ENCODE data around the gene DOCK11. TPM values are rescaled to one million over a fixed set of nuclear protein-coding genes. Genes with fewer than 3 reads are reported as not detected.

Gene DOCK11
- total RNA-seq, 1 donor from 2014 or later, result 27.8 TPM

- intact Hi-C loops (cut with micrococcal nuclease), result no loop called here
- no peaks in the 10 kb centered on the region for H3K27me3 Mint-ChIP-seq
- no peaks in the 10 kb centered on the region for H3K4me1 Mint-ChIP-seq
- no peak overlapping the region for H3K27ac Mint-ChIP-seq
- H3K4me3 Mint-ChIP-seq, result no peak overlapping the region
- H3K9me3 Mint-ChIP-seq, result no peaks in the 10 kb centered on the region
- H3K36me3 Mint-ChIP-seq (ENCODE audit: low read depth), result peaks cover 16% of the 10 kb centered on the region
- DNase-seq, result no peak
Measured at GRCh38 chrX:118621081-118621759, 125.6 kb downstream of the DOCK11 start.

GRCh38 chrX:118623062-118623461, 127.4 kb downstream of the DOCK11 start:
- peaks cover 24% of the 10 kb centered on the region for H3K36me3 Mint-ChIP-seq (ENCODE audit: low read depth)
- H3K27me3 Mint-ChIP-seq, result no peaks in the 10 kb centered on the region
- H3K4me1 Mint-ChIP-seq, result no peaks in the 10 kb centered on the region
- intact Hi-C loops (cut with micrococcal nuclease), result no loop called here
- H3K9me3 Mint-ChIP-seq, result no peaks in the 10 kb centered on the region
- DNase-seq, result no peak
- no peak overlapping the region for H3K27ac Mint-ChIP-seq
- no peak overlapping the region for H3K4me3 Mint-ChIP-seq

- no peak overlapping the region for H3K4me3 Mint-ChIP-seq
- no peaks in the 10 kb centered on the region for H3K4me1 Mint-ChIP-seq
- no peaks in the 10 kb centered on the region for H3K27me3 Mint-ChIP-seq
- H3K27ac Mint-ChIP-seq, result no peak overlapping the region
- DNase-seq, result no peak
- no peaks in the 10 kb centered on the region for H3K9me3 Mint-ChIP-seq
- peaks cover 24% of the 10 kb centered on the region for H3K36me3 Mint-ChIP-seq (ENCODE audit: low read depth)
- intact Hi-C loops (cut with micrococcal nuclease), result no loop called here
Measured at GRCh38 chrX:118626346-118626745, 130.7 kb downstream of the DOCK11 start.

- intact Hi-C loops (cut with micrococcal nuclease), result no loop called here
- H3K27ac Mint-ChIP-seq, result no peak overlapping the region
- H3K36me3 Mint-ChIP-seq (ENCODE audit: low read depth), result peaks cover 29% of the 10 kb centered on the region
Measured at GRCh38 chrX:118627084-118627758, 131.6 kb downstream of the DOCK11 start.

GRCh38 chrX:118630848-118631247, 135.2 kb downstream of the DOCK11 start:
- intact Hi-C loops (cut with micrococcal nuclease), result no loop called here
- Mint-ChIP-seq H3K36me3 (ENCODE audit: low read depth) (peaks cover 39% of the 10 kb centered on the region), H3K27ac (no peak overlapping the region)

More at GRCh38 chrX:118627084-118627758, 131.6 kb downstream of the DOCK11 start:
- no peak for DNase-seq
- H3K9me3 Mint-ChIP-seq, result no peaks in the 10 kb centered on the region
- H3K27me3 Mint-ChIP-seq, result no peaks in the 10 kb centered on the region
- H3K4me1 Mint-ChIP-seq, result no peaks in the 10 kb centered on the region
- no peak overlapping the region for H3K4me3 Mint-ChIP-seq

GRCh38 chrX:118631586-118631985, 136.0 kb downstream of the DOCK11 start:
- intact Hi-C loops (cut with micrococcal nuclease), result no loop called here
- Mint-ChIP-seq H3K27ac (no peak overlapping the region), H3K36me3 (ENCODE audit: low read depth) (peaks cover 35% of the 10 kb centered on the region), H3K9me3 (no peaks in the 10 kb centered on the region), H3K27me3 (no peaks in the 10 kb centered on the region), H3K4me1 (no peaks in the 10 kb centered on the region), H3K4me3 (no peak overlapping the region)
- no peak for DNase-seq

More at GRCh38 chrX:118630848-118631247, 135.2 kb downstream of the DOCK11 start:
- no peaks in the 10 kb centered on the region for H3K27me3 Mint-ChIP-seq
- no peaks in the 10 kb centered on the region for H3K4me1 Mint-ChIP-seq
- DNase-seq, result no peak
- no peak overlapping the region for H3K4me3 Mint-ChIP-seq
- H3K9me3 Mint-ChIP-seq, result no peaks in the 10 kb centered on the region

GRCh38 chrX:118632862-118633261, 137.2 kb downstream of the DOCK11 start:
- Mint-ChIP-seq H3K36me3 (ENCODE audit: low read depth) (peaks cover 30% of the 10 kb centered on the region), H3K9me3 (no peaks in the 10 kb centered on the region), H3K27me3 (no peaks in the 10 kb centered on the region), H3K4me1 (no peaks in the 10 kb centered on the region), H3K4me3 (no peak overlapping the region), H3K27ac (no peak overlapping the region)
- intact Hi-C loops (cut with micrococcal nuclease), result no loop called here
- no peak for DNase-seq

- Mint-ChIP-seq H3K9me3 (no peaks in the 10 kb centered on the region), H3K36me3 (ENCODE audit: low read depth) (peaks cover 31% of the 10 kb centered on the region), H3K4me1 (no peaks in the 10 kb centered on the region), H3K27ac (no peak overlapping the region), H3K27me3 (no peaks in the 10 kb centered on the region), H3K4me3 (no peak overlapping the region)
- no peak for DNase-seq
- intact Hi-C loops (cut with micrococcal nuclease), result no loop called here
Measured at GRCh38 chrX:118633530-118633929, 137.9 kb downstream of the DOCK11 start.

- H3K4me3 Mint-ChIP-seq, result no peak overlapping the region
- no peak overlapping the region for H3K27ac Mint-ChIP-seq
- intact Hi-C loops (cut with micrococcal nuclease), result no loop called here
- H3K36me3 Mint-ChIP-seq (ENCODE audit: low read depth), result peaks cover 29% of the 10 kb centered on the region
- no peaks in the 10 kb centered on the region for H3K9me3 Mint-ChIP-seq
- no peak for DNase-seq
- no peaks in the 10 kb centered on the region for H3K27me3 Mint-ChIP-seq
- H3K4me1 Mint-ChIP-seq, result no peaks in the 10 kb centered on the region
Measured at GRCh38 chrX:118634336-118634735, 138.7 kb downstream of the DOCK11 start.

- intact Hi-C loops (cut with micrococcal nuclease), result no loop called here
- no peak for DNase-seq
- no peaks in the 10 kb centered on the region for H3K4me1 Mint-ChIP-seq
- H3K36me3 Mint-ChIP-seq (ENCODE audit: low read depth), result peaks cover 20% of the 10 kb centered on the region
- no peak overlapping the region for H3K27ac Mint-ChIP-seq
- no peaks in the 10 kb centered on the region for H3K27me3 Mint-ChIP-seq
- H3K9me3 Mint-ChIP-seq, result no peaks in the 10 kb centered on the region
- no peak overlapping the region for H3K4me3 Mint-ChIP-seq
Measured at GRCh38 chrX:118637997-118638396, 142.4 kb downstream of the DOCK11 start.

GRCh38 chrX:118644378-118644777, 148.8 kb downstream of the DOCK11 start:
- no peaks in the 10 kb centered on the region for H3K27me3 Mint-ChIP-seq
- H3K4me1 Mint-ChIP-seq, result no peaks in the 10 kb centered on the region
- no peak for DNase-seq
- intact Hi-C loops (cut with micrococcal nuclease), result no loop called here
- H3K27ac Mint-ChIP-seq, result no peak overlapping the region
- H3K9me3 Mint-ChIP-seq, result no peaks in the 10 kb centered on the region
- no peak overlapping the region for H3K4me3 Mint-ChIP-seq
- peaks cover 21% of the 10 kb centered on the region for H3K36me3 Mint-ChIP-seq (ENCODE audit: low read depth)

- no peak for DNase-seq
- no peaks in the 10 kb centered on the region for H3K27me3 Mint-ChIP-seq
- H3K4me3 Mint-ChIP-seq, result no peak overlapping the region
- peaks cover 25% of the 10 kb centered on the region for H3K36me3 Mint-ChIP-seq (ENCODE audit: low read depth)
- H3K4me1 Mint-ChIP-seq, result no peaks in the 10 kb centered on the region
- intact Hi-C loops (cut with micrococcal nuclease), result no loop called here
- no peak overlapping the region for H3K27ac Mint-ChIP-seq
- H3K9me3 Mint-ChIP-seq, result no peaks in the 10 kb centered on the region
Measured at GRCh38 chrX:118652717-118653116, 157.1 kb downstream of the DOCK11 start.

- H3K4me1 Mint-ChIP-seq, result no peaks in the 10 kb centered on the region
- intact Hi-C loops (cut with micrococcal nuclease), result no loop called here
- no peaks in the 10 kb centered on the region for H3K27me3 Mint-ChIP-seq
- H3K9me3 Mint-ChIP-seq, result no peaks in the 10 kb centered on the region
- no peak for DNase-seq
- peaks cover 30% of the 10 kb centered on the region for H3K36me3 Mint-ChIP-seq (ENCODE audit: low read depth)
- no peak overlapping the region for H3K4me3 Mint-ChIP-seq
- H3K27ac Mint-ChIP-seq, result no peak overlapping the region
Measured at GRCh38 chrX:118654331-118654730, 158.7 kb downstream of the DOCK11 start.

- H3K9me3 Mint-ChIP-seq, result no peaks in the 10 kb centered on the region
- H3K27me3 Mint-ChIP-seq, result no peaks in the 10 kb centered on the region
- H3K27ac Mint-ChIP-seq, result no peak overlapping the region
- peaks cover 32% of the 10 kb centered on the region for H3K36me3 Mint-ChIP-seq (ENCODE audit: low read depth)
- H3K4me1 Mint-ChIP-seq, result no peaks in the 10 kb centered on the region
- intact Hi-C loops (cut with micrococcal nuclease), result no loop called here
- DNase-seq, result no peak
- no peak overlapping the region for H3K4me3 Mint-ChIP-seq
Measured at GRCh38 chrX:118655561-118656246, 160.1 kb downstream of the DOCK11 start.
